Activated T-cell treated with anti-CD3 and anti-CD28 coated beads for 48 hours (primary cell): ENCODE results near the gene CEP131.
"Not testable (repeated sequence)": the region's sequence is repeated elsewhere in the genome, so short reads cannot be mapped to it uniquely, and the experiment has no call there.

Experiments used
- DNase-seq: peaks from one replicate; pipeline ENCODE4 v3.0.0-alpha.2; 2020; ENCODE audit warnings: low read depth

The CEP131 gene

GRCh38 chr17:81165246-81166032 lies 57.3 kb downstream of the CEP131 start, which contains the start of gene PVALEF:
PVALEF (plus strand) TSS chr17:81165507; CDS start chr17:81181227, 15,720 bp downstream.
- no peak for DNase-seq

GRCh38 chr17:81164371-81165245 lies 58.2 kb downstream of the CEP131 start:
- no peak for DNase-seq

GRCh38 chr17:81163703-81164370 lies 58.9 kb downstream of the CEP131 start:
- no peak for DNase-seq

GRCh38 chr17:81163051-81163695 lies 59.6 kb downstream of the CEP131 start:
- DNase-seq: no peak

- no peak for DNase-seq
Observed at GRCh38 chr17:81162491-81162890, 60.3 kb downstream of the CEP131 start.

- no peak for DNase-seq
Observed at GRCh38 chr17:81161972-81162371, 60.8 kb downstream of the CEP131 start.

GRCh38 chr17:81161536-81161935 lies 61.2 kb downstream of the CEP131 start:
- no peak for DNase-seq

GRCh38 chr17:81160747-81161453 lies 61.9 kb downstream of the CEP131 start:
- DNase-seq: no peak

GRCh38 chr17:81160306-81160705 lies 62.5 kb downstream of the CEP131 start:
- DNase-seq: no peak

- DNase-seq: no peak
Observed at GRCh38 chr17:81159611-81160265, 63.0 kb downstream of the CEP131 start.

- DNase-seq: no peak
Observed at GRCh38 chr17:81158688-81159590, 63.8 kb downstream of the CEP131 start.

GRCh38 chr17:81157848-81158687 lies 64.7 kb downstream of the CEP131 start:
- no peak for DNase-seq

GRCh38 chr17:81156866-81157805 lies 65.6 kb downstream of the CEP131 start:
- no peak for DNase-seq

GRCh38 chr17:81154961-81155360 lies 67.8 kb downstream of the CEP131 start:
- DNase-seq: no peak

- DNase-seq: not testable (repeated sequence)
Observed at GRCh38 chr17:81154016-81154415, 68.7 kb downstream of the CEP131 start.

- DNase-seq: no peak
Observed at GRCh38 chr17:81153340-81153803, 69.4 kb downstream of the CEP131 start.

GRCh38 chr17:81152288-81152828 lies 70.4 kb downstream of the CEP131 start:
- DNase-seq: no peak
